ENCODE data around the gene ELAVL4. TPM values are rescaled to one million over a fixed set of nuclear protein-coding genes. Genes with fewer than 3 reads are reported as not detected.

Gene ELAVL4
- total RNA-seq, 2 donors from 2014 or later: 0.18 to 4.0 TPM

- H3K36me3 ChIP-seq: no peaks in the 10 kb centered on the region
- DNase-seq (ENCODE audit: low spot score): no peak
- TF ChIP-seq POLR2AphosphoS5 (IDR thresholded peaks at IDR 0.05): no peak
- TF ChIP-seq POLR2A (IDR thresholded peaks at IDR 0.05): no peak
- no peak for TF ChIP-seq CTCF (IDR thresholded peaks at IDR 0.05)
- no peaks in the 10 kb centered on the region for H3K4me1 ChIP-seq (replicated peaks)
- WGBS: 67% methylated on average over 2 of the region's 2 CpGs
- H3K9me3 ChIP-seq: no peaks in the 10 kb centered on the region
- no peaks in the 10 kb centered on the region for H3K27me3 ChIP-seq (replicated peaks; ENCODE audit: insufficient read depth)
- H3K27ac ChIP-seq: no peak overlapping the region
- intact Hi-C loops (cut with DNase I): no loop called here
- H3K4me3 ChIP-seq: no peak overlapping the region
Measured at GRCh38 chr1:50208315-50208714, 99.6 kb downstream of the ELAVL4 start.

DNA sequence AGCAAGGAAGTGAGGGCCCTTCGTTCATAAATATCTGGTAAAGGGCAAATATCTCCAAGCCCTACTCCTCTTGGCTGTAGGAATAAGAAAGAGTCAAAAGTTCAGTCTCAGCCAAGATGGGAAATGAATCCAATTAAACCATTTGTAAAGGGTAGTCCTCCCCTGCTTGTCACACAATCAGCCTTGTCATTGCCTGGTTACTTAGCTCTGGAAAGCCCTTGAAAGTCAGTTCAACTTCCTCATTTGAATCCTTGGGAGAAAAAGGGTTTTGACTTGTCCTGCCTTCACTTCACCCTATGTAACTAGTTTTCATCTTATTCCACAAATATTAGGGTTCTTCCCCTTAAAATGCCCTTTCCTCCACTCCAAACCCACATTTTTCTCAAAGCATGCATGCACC lies 100.0 kb downstream of the ELAVL4 start:
- Histone ChIP-seq H3K4me3 (no peak overlapping the region), H3K9me3 (no peaks in the 10 kb centered on the region), H3K27me3 (replicated peaks; ENCODE audit: insufficient read depth) (no peaks in the 10 kb centered on the region), H3K4me1 (replicated peaks) (no peaks in the 10 kb centered on the region), H3K36me3 (no peaks in the 10 kb centered on the region), H3K27ac (no peak overlapping the region)
- no peak for TF ChIP-seq POLR2A (IDR thresholded peaks at IDR 0.05)
- no peak for TF ChIP-seq CTCF (IDR thresholded peaks at IDR 0.05)
- TF ChIP-seq POLR2AphosphoS5 (IDR thresholded peaks at IDR 0.05): no peak
- no peak for DNase-seq (ENCODE audit: low spot score)
- WGBS: 71% methylated on average over 1 of the region's 1 CpG
- intact Hi-C loops (cut with DNase I): no loop called here

- no peak for TF ChIP-seq POLR2AphosphoS5 (IDR thresholded peaks at IDR 0.05)
- no peak for TF ChIP-seq CTCF (IDR thresholded peaks at IDR 0.05)
- no peak for TF ChIP-seq POLR2A (IDR thresholded peaks at IDR 0.05)
- no peak overlapping the region for H3K4me3 ChIP-seq
Measured at GRCh38 chr1:50209749-50210148, 101.0 kb downstream of the ELAVL4 start.

DNA sequence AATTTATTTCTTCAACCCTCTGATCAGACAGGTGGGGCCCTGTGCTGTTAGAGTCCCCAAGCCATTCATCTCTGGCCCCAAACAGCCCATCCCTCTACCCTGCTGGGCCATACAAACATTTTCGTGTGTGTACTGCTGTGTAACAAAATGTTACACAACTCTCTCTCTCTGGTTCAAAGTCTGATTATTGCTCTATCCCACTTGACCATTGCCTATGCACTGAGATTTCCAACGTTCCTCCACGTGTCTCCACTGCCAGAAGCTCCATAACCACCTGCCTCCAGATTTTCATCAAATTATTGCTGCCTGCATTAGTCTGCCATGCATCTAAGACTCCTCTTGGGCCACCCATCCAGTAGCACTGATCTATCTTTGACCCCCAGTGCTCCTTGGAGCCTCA lies 104.8 kb downstream of the ELAVL4 start:
- intact Hi-C loops (cut with DNase I): no loop called here
- Histone ChIP-seq H3K36me3 (no peaks in the 10 kb centered on the region), H3K27me3 (replicated peaks; ENCODE audit: insufficient read depth) (no peaks in the 10 kb centered on the region), H3K27ac (no peak overlapping the region), H3K9me3 (no peaks in the 10 kb centered on the region), H3K4me1 (replicated peaks) (no peaks in the 10 kb centered on the region), H3K4me3 (no peak overlapping the region)
- no peak for DNase-seq (ENCODE audit: low spot score)
- 76% methylated on average over 3 of the region's 3 CpGs for WGBS
- TF ChIP-seq POLR2A (IDR thresholded peaks at IDR 0.05) (no peak), POLR2AphosphoS5 (IDR thresholded peaks at IDR 0.05) (no peak), CTCF (IDR thresholded peaks at IDR 0.05) (no peak)

More at GRCh38 chr1:50209749-50210148, 101.0 kb downstream of the ELAVL4 start:
- H3K36me3 ChIP-seq: no peaks in the 10 kb centered on the region
- intact Hi-C loops (cut with DNase I): no loop called here
- H3K4me1 ChIP-seq (replicated peaks): no peaks in the 10 kb centered on the region
- no peaks in the 10 kb centered on the region for H3K9me3 ChIP-seq
- no peak overlapping the region for H3K27ac ChIP-seq
- H3K27me3 ChIP-seq (replicated peaks; ENCODE audit: insufficient read depth): no peaks in the 10 kb centered on the region
- DNase-seq (ENCODE audit: low spot score): no peak
- WGBS: 20% methylated on average over 1 of the region's 1 CpG

DNA sequence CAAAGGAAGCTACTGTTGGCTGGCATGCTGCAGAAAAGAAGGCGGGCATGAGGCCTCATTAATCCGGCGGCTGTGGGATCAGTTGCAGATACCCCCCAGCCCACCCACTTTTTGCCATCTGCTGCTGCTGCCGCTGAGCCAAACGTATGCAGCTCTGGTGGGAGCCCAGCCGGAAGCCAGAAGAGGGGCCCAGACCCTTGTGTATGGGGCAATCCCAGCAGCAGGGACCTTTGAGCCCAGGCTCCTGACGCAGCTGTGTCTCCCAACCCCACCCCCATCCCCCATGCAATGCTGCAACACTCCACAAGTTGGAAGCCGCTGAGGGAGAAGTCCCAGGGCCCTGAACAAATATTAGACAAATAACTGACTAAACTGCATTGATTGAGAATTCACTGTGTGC lies 106.0 kb downstream of the ELAVL4 start:
- H3K4me3 ChIP-seq: no peak overlapping the region
- no peaks in the 10 kb centered on the region for H3K36me3 ChIP-seq
- WGBS: 65% methylated on average over 8 of the region's 8 CpGs
- H3K9me3 ChIP-seq: no peaks in the 10 kb centered on the region
- no peak for DNase-seq (ENCODE audit: low spot score)
- intact Hi-C loops (cut with DNase I): no loop called here
- TF ChIP-seq POLR2AphosphoS5 (IDR thresholded peaks at IDR 0.05) (no peak), POLR2A (IDR thresholded peaks at IDR 0.05) (no peak), CTCF (IDR thresholded peaks at IDR 0.05) (no peak)
- no peak overlapping the region for H3K27ac ChIP-seq
- H3K27me3 ChIP-seq (replicated peaks; ENCODE audit: insufficient read depth): no peaks in the 10 kb centered on the region
- H3K4me1 ChIP-seq (replicated peaks): no peaks in the 10 kb centered on the region

Measured in prostate gland (tissue), 2 donors.